SK-N-SH treated with all-trans-retinoic acid at 6 μM for 48 hours (cell line): ENCODE data around the gene ONECUT3.

Experiments
- ATAC-seq: fragments of 200-7000 bp; cut with Tn5 transposase; 3 replicates; pipeline ENCODE4 v1.9.1; 2020; ENCODE audit warnings: mild to moderate bottlenecking, moderate library complexity
- ARNTL ChIP-seq: fragments of 450-650 bp; formaldehyde crosslinking; IDR thresholded peaks from 2 replicates; pipeline ENCODE4 v1.5.0; 2020; ENCODE audit warnings: low read depth, mild to moderate bottlenecking, moderate library complexity, borderline replicate concordance
- BACH2 ChIP-seq: fragments of 250-450 bp; sonication (Bioruptor Pico); IDR thresholded peaks from 2 replicates; pipeline ENCODE4 v1.9.0; 2021; ENCODE audit warnings: mild to moderate bottlenecking, borderline replicate concordance
- CREB5 ChIP-seq: fragments of 250-450 bp; sonication (Bioruptor Pico); IDR thresholded peaks from 2 replicates; pipeline ENCODE4 v1.5.1; 2020; ENCODE audit warnings: low read depth, mild to moderate bottlenecking, moderate library complexity
- CSDC2 ChIP-seq: fragments of 250-450 bp; sonication (Bioruptor Pico); IDR thresholded peaks from 2 replicates; pipeline ENCODE4 v1.5.0; 2020; ENCODE audit warnings: mild to moderate bottlenecking, moderate library complexity
- ESRRG ChIP-seq: fragments of 250-450 bp; sonication (Bioruptor Pico); IDR thresholded peaks from 2 replicates; pipeline ENCODE4 v1.6.1; 2021; ENCODE audit warnings: mild to moderate bottlenecking
- ISL1 ChIP-seq: fragments of 250-450 bp; sonication (Bioruptor Pico); IDR thresholded peaks from 2 replicates; pipeline ENCODE4 v2.1.2; 2022; ENCODE audit warnings: mild to moderate bottlenecking, moderate library complexity
- OSR1 ChIP-seq: fragments of 250-450 bp; sonication (Bioruptor Pico); IDR thresholded peaks from 2 replicates; pipeline ENCODE4 v1.8.0; 2022; ENCODE audit warnings: moderate library complexity, mild to moderate bottlenecking, inconsistent platforms
- PPARA ChIP-seq: fragments of 250-450 bp; sonication (Bioruptor Pico); IDR thresholded peaks from 2 replicates; pipeline ENCODE4 v1.5.0; 2020; ENCODE audit warnings: mild to moderate bottlenecking, borderline replicate concordance
- RARB ChIP-seq: fragments of 250-450 bp; sonication (Bioruptor Pico); IDR thresholded peaks from 2 replicates; pipeline ENCODE4 v1.8.0; 2021; ENCODE audit warnings: mild to moderate bottlenecking, moderate library complexity
- SNAI2 ChIP-seq: fragments of 250-450 bp; sonication (Bioruptor Pico); IDR thresholded peaks from 2 replicates; pipeline ENCODE4 v1.5.0; 2020; ENCODE audit warnings: mild to moderate bottlenecking, moderate library complexity
- TOX ChIP-seq: fragments of 250-450 bp; sonication (Bioruptor Pico); IDR thresholded peaks from 2 replicates; pipeline ENCODE4 v1.8.0; 2021; ENCODE audit warnings: mild to moderate bottlenecking, moderate library complexity, borderline replicate concordance
- ZC3H10 ChIP-seq: fragments of 250-450 bp; sonication (Bioruptor Pico); IDR thresholded peaks from 2 replicates; pipeline ENCODE4 v1.5.1; 2021; ENCODE audit warnings: mild to moderate bottlenecking, moderate library complexity
- ZFP30 ChIP-seq: fragments of 450-650 bp; formaldehyde crosslinking; IDR thresholded peaks from 2 replicates; pipeline ENCODE4 v1.5.0; 2022; ENCODE audit warnings: mild to moderate bottlenecking, moderate library complexity
- ZNF565 ChIP-seq: fragments of 450-650 bp; formaldehyde crosslinking; conservative IDR thresholded peaks from 2 replicates; pipeline ENCODE4 v1.5.0; 2020; ENCODE audit warnings: low read depth, mild to moderate bottlenecking, moderate library complexity
- ZNF70 ChIP-seq: fragments of 450-650 bp; formaldehyde crosslinking; IDR thresholded peaks from 2 replicates; pipeline ENCODE4 v1.5.0; 2020; ENCODE audit warnings: mild to moderate bottlenecking, moderate library complexity
- ZNF8 ChIP-seq: fragments of 450-650 bp; formaldehyde crosslinking; IDR thresholded peaks from 2 replicates; pipeline ENCODE4 v1.5.0; 2020; ENCODE audit warnings: mild to moderate bottlenecking, moderate library complexity
- TF ChIP-seq, protein P1 (sequence below): fragments of 250-450 bp; sonication (Bioruptor Pico); IDR thresholded peaks from 2 replicates; pipeline ENCODE4 v1.8.0; 2020; ENCODE audit warnings: mild to moderate bottlenecking, moderate library complexity, borderline replicate concordance
- TF ChIP-seq, protein P2 (sequence below): fragments of 250-450 bp; sonication (Bioruptor Pico); IDR thresholded peaks from 2 replicates; pipeline ENCODE4 v1.5.1; 2021; ENCODE audit warnings: mild to moderate bottlenecking, moderate library complexity
- TF ChIP-seq, protein P3 (sequence below): fragments of 250-450 bp; sonication (Bioruptor Pico); IDR thresholded peaks from 2 replicates; pipeline ENCODE4 v1.5.0; 2020; ENCODE audit warnings: mild to moderate bottlenecking, moderate library complexity
- TF ChIP-seq, protein P4 (sequence below): fragments of 250-450 bp; sonication (Bioruptor Pico); IDR thresholded peaks from 2 replicates; pipeline ENCODE4 v1.8.0; 2021; ENCODE audit warnings: low read depth, mild to moderate bottlenecking, moderate library complexity, borderline replicate concordance

Gene ONECUT3

DNA sequence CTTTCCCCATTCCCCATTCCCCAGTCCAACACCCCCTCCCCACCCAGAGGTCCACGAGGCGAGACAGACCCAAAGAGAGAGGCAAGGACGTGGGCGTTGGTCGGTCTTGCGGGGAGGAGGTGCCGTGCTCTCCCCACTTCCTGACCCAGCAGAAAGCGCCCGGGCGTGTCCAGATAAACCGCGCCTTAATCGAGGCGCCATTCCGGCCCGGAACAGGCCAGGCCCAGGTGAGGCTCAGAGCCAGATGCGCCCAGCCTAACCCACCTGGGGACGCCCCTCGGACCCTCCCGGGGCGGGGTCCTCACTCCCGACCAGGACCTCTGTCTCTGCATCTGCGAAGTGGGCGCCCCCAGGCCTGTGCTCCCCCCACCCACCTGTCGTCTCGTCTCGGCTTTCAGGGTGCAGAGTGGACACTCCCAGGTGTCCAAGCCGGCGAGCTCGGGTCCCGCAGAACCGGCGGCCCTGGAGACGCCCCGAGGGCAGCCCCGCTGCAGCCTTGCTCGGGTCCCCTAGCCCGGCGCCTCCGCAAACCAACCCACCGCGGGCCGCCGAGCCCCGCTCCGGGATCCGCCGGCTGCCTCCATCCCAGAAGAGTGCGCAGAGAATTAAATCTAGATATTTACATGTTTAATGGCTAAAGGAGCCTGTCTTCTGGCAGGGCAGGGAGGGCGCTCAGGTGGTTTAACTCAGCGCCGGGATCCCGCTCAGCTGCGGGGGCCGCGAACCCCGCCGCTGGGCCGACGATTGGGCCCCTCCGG, 5.0 kb upstream of the ONECUT3 start:
- no peak for ATAC-seq
- TF ChIP-seq PPARA (CRISPR knock-in tag) (no peak), ZNF565 (CRISPR knock-in tag) (no peak), ZC3H10 (CRISPR knock-in tag) (no peak), ESRRG (CRISPR knock-in tag) (no peak), ISL1 (no peak), ZNF8 (CRISPR knock-in tag) (no peak), CREB5 (no peak), ARNTL (no peak), RARB (CRISPR knock-in tag) (no peak)
- TF ChIP-seq, protein P1, sequence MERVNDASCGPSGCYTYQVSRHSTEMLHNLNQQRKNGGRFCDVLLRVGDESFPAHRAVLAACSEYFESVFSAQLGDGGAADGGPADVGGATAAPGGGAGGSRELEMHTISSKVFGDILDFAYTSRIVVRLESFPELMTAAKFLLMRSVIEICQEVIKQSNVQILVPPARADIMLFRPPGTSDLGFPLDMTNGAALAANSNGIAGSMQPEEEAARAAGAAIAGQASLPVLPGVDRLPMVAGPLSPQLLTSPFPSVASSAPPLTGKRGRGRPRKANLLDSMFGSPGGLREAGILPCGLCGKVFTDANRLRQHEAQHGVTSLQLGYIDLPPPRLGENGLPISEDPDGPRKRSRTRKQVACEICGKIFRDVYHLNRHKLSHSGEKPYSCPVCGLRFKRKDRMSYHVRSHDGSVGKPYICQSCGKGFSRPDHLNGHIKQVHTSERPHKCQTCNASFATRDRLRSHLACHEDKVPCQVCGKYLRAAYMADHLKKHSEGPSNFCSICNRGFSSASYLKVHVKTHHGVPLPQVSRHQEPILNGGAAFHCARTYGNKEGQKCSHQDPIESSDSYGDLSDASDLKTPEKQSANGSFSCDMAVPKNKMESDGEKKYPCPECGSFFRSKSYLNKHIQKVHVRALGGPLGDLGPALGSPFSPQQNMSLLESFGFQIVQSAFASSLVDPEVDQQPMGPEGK (CRISPR knock-in tag): no peak

GRCh38 chr19:1748873-1749341, 4.4 kb upstream of the ONECUT3 start:
- TF ChIP-seq, protein P2, sequence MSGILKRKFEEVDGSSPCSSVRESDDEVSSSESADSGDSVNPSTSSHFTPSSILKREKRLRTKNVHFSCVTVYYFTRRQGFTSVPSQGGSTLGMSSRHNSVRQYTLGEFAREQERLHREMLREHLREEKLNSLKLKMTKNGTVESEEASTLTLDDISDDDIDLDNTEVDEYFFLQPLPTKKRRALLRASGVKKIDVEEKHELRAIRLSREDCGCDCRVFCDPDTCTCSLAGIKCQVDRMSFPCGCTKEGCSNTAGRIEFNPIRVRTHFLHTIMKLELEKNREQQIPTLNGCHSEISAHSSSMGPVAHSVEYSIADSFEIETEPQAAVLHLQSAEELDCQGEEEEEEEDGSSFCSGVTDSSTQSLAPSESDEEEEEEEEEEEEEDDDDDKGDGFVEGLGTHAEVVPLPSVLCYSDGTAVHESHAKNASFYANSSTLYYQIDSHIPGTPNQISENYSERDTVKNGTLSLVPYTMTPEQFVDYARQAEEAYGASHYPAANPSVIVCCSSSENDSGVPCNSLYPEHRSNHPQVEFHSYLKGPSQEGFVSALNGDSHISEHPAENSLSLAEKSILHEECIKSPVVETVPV (CRISPR knock-in tag): no peak
- TF ChIP-seq CREB5: no peak
- no peak for TF ChIP-seq SNAI2 (CRISPR knock-in tag)
- TF ChIP-seq ARNTL: no peak
- TF ChIP-seq BACH2 (CRISPR knock-in tag): no peak
- TF ChIP-seq ZNF70 (CRISPR knock-in tag): no peak
- TF ChIP-seq CSDC2 (CRISPR knock-in tag): no peak
- TF ChIP-seq, protein P1 (CRISPR knock-in tag): no peak
- TF ChIP-seq, protein P3, sequence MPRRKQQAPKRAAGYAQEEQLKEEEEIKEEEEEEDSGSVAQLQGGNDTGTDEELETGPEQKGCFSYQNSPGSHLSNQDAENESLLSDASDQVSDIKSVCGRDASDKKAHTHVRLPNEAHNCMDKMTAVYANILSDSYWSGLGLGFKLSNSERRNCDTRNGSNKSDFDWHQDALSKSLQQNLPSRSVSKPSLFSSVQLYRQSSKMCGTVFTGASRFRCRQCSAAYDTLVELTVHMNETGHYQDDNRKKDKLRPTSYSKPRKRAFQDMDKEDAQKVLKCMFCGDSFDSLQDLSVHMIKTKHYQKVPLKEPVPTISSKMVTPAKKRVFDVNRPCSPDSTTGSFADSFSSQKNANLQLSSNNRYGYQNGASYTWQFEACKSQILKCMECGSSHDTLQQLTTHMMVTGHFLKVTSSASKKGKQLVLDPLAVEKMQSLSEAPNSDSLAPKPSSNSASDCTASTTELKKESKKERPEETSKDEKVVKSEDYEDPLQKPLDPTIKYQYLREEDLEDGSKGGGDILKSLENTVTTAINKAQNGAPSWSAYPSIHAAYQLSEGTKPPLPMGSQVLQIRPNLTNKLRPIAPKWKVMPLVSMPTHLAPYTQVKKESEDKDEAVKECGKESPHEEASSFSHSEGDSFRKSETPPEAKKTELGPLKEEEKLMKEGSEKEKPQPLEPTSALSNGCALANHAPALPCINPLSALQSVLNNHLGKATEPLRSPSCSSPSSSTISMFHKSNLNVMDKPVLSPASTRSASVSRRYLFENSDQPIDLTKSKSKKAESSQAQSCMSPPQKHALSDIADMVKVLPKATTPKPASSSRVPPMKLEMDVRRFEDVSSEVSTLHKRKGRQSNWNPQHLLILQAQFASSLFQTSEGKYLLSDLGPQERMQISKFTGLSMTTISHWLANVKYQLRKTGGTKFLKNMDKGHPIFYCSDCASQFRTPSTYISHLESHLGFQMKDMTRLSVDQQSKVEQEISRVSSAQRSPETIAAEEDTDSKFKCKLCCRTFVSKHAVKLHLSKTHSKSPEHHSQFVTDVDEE: no peak
- no peak for ATAC-seq

GRCh38 chr19:1749373-1750342, 3.6 kb upstream of the ONECUT3 start:
- ATAC-seq: no peak
- no peak for TF ChIP-seq TOX
- TF ChIP-seq BACH2 (CRISPR knock-in tag): no peak
- no peak for TF ChIP-seq OSR1 (CRISPR knock-in tag)
- TF ChIP-seq ZC3H10 (CRISPR knock-in tag): no peak
- no peak for TF ChIP-seq ZNF565 (CRISPR knock-in tag)
- no peak for TF ChIP-seq ZNF70 (CRISPR knock-in tag)
- no peak for TF ChIP-seq ZNF8 (CRISPR knock-in tag)
- no peak for TF ChIP-seq ZFP30 (CRISPR knock-in tag)
- TF ChIP-seq, protein P2 (CRISPR knock-in tag): no peak
- TF ChIP-seq ARNTL: no peak
- no peak for TF ChIP-seq PPARA (CRISPR knock-in tag)
- no peak for TF ChIP-seq ISL1
- TF ChIP-seq, protein P4, sequence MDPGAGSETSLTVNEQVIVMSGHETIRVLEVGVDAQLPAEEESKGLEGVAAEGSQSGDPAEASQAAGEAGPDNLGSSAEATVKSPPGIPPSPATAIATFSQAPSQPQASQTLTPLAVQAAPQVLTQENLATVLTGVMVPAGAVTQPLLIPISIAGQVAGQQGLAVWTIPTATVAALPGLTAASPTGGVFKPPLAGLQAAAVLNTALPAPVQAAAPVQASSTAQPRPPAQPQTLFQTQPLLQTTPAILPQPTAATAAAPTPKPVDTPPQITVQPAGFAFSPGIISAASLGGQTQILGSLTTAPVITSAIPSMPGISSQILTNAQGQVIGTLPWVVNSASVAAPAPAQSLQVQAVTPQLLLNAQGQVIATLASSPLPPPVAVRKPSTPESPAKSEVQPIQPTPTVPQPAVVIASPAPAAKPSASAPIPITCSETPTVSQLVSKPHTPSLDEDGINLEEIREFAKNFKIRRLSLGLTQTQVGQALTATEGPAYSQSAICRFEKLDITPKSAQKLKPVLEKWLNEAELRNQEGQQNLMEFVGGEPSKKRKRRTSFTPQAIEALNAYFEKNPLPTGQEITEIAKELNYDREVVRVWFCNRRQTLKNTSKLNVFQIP (CRISPR knock-in tag): no peak
- TF ChIP-seq SNAI2 (CRISPR knock-in tag): no peak
